DND-41 (cell line): ENCODE data around the gene CMC2.
A peak's percentile ranks its signal among the peaks of the same experiment; 100 is the strongest.

Experiments
- ATAC-seq: fragments of 200-7000 bp; cut with Tn5 transposase; 3 replicates; pipeline ENCODE4 v1.9.1; 2021; ENCODE audit warnings: low read depth; ENCODE audit not compliant: insufficient read depth
- DNase-seq: peaks from one replicate; pipeline ENCODE4 v3.0.0-alpha.2; 2020
- H2AFZ ChIP-seq: 2 replicates; pipeline ENCODE4 v1.6.0; 2012; ENCODE audit warnings: low read depth, low read length
- H3K27ac ChIP-seq: 2 replicates; pipeline ENCODE4 v1.5.1; 2012; ENCODE audit warnings: low read length, inconsistent platforms
- H3K27me3 ChIP-seq: fragments of 200-600 bp; sonication (generic); 2 replicates; pipeline ENCODE4 v1.6.0; 2012; ENCODE audit warnings: low read length, mild to moderate bottlenecking, inconsistent platforms; ENCODE audit not compliant: insufficient read depth, poor library complexity
- H3K36me3 ChIP-seq: 2 replicates; pipeline ENCODE4 v1.5.1; 2012; ENCODE audit warnings: low read length, inconsistent platforms; ENCODE audit not compliant: insufficient read depth
- H3K4me1 ChIP-seq: 2 replicates; pipeline ENCODE4 v1.5.1; 2012; ENCODE audit warnings: mild to moderate bottlenecking, low read length; ENCODE audit not compliant: insufficient read depth
- H3K4me2 ChIP-seq: 2 replicates; pipeline ENCODE4 v1.6.0; 2012; ENCODE audit warnings: mild to moderate bottlenecking, moderate library complexity, low read length, inconsistent platforms; ENCODE audit not compliant: insufficient read depth
- H3K4me3 ChIP-seq, 2 experiments: fragments of 200-600 bp in 1 of 2; shearing (Covaris generic) in 1 of 2; 2 replicates each; pipeline ENCODE4 v1.5.1; 2012 to 2016; ENCODE audit warnings: inconsistent platforms in 2 of 2, low read length in 2 of 2, mild to moderate bottlenecking in 2 of 2, low read depth in 1 of 2, moderate library complexity in 1 of 2
- H3K79me2 ChIP-seq: 2 replicates; pipeline ENCODE4 v1.6.0; 2012; ENCODE audit warnings: low read length, inconsistent platforms; ENCODE audit not compliant: insufficient read depth
- H3K9ac ChIP-seq: 2 replicates; pipeline ENCODE4 v1.6.0; 2012; ENCODE audit warnings: low read depth, mild to moderate bottlenecking, inconsistent platforms, low read length, moderate library complexity
- H3K9me3 ChIP-seq: 2 replicates; pipeline ENCODE4 v1.5.1; 2012; ENCODE audit warnings: low read length, moderate library complexity, mild to moderate bottlenecking, inconsistent platforms; ENCODE audit not compliant: insufficient read depth, severe bottlenecking
- H4K20me1 ChIP-seq: 2 replicates; pipeline ENCODE4 v1.6.0; 2012; ENCODE audit warnings: low read length; ENCODE audit not compliant: insufficient read depth
- EZH2 ChIP-seq: IDR thresholded peaks from 3 replicates; pipeline ENCODE4 v1.6.1; 2012; ENCODE audit warnings: borderline replicate concordance, low read depth, mild to moderate bottlenecking, moderate library complexity, low read length, inconsistent platforms; ENCODE audit not compliant: severe bottlenecking
- TF ChIP-seq, protein P1 (sequence below): IDR thresholded peaks from 2 replicates; pipeline ENCODE4 v1.5.1; 2012; ENCODE audit warnings: borderline replicate concordance, low read length, moderate library complexity, mild to moderate bottlenecking; ENCODE audit not compliant: poor library complexity, severe bottlenecking; ENCODE audit errors: extremely low read depth

The CMC2 gene

GRCh38 chr16:81035975-81036750, 29.5 kb upstream of the CMC2 start:
- peaks cover 26% of the 10 kb centered on the region for H3K4me1 ChIP-seq
- H4K20me1 ChIP-seq = peaks cover 9% of the 10 kb centered on the region; the same call in 1 of the 2 replicates
- peak overlapping the region; percentile 63 for H3K27ac ChIP-seq
- H3K27me3 ChIP-seq = no peaks in the 10 kb centered on the region
- peaks cover 17% of the 10 kb centered on the region for H3K36me3 ChIP-seq
- DNase-seq = peak; percentile 30
- H3K9ac ChIP-seq = peak overlapping the region; percentile 73
- peak overlapping the region; percentile 74 for H3K4me2 ChIP-seq
- peaks cover 34% of the 10 kb centered on the region for H3K79me2 ChIP-seq
- no peak for TF ChIP-seq EZH2
- TF ChIP-seq, protein P1, sequence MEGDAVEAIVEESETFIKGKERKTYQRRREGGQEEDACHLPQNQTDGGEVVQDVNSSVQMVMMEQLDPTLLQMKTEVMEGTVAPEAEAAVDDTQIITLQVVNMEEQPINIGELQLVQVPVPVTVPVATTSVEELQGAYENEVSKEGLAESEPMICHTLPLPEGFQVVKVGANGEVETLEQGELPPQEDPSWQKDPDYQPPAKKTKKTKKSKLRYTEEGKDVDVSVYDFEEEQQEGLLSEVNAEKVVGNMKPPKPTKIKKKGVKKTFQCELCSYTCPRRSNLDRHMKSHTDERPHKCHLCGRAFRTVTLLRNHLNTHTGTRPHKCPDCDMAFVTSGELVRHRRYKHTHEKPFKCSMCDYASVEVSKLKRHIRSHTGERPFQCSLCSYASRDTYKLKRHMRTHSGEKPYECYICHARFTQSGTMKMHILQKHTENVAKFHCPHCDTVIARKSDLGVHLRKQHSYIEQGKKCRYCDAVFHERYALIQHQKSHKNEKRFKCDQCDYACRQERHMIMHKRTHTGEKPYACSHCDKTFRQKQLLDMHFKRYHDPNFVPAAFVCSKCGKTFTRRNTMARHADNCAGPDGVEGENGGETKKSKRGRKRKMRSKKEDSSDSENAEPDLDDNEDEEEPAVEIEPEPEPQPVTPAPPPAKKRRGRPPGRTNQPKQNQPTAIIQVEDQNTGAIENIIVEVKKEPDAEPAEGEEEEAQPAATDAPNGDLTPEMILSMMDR = no peak
- H2AFZ ChIP-seq = peak overlapping the region; percentile 87
- peak; percentile 43 for ATAC-seq
- no peaks in the 10 kb centered on the region for H3K9me3 ChIP-seq
- peak overlapping the region; percentile 33 to 62; a peak in 3 of 4 replicates for H3K4me3 ChIP-seq

- Histone ChIP-seq H3K4me2 (peak within 1 kb of the TSS; percentile 74), H3K36me3 (peaks cover 14% of the 10 kb centered on the region), H3K27ac (peak within 1 kb of the TSS; percentile 63), H3K9me3 (no peaks in the 10 kb centered on the region), H4K20me1 (peaks cover 9% of the 10 kb centered on the region; the same call in 1 of the 2 replicates), H2AFZ (peak within 1 kb of the TSS; percentile 87), H3K9ac (peak within 1 kb of the TSS; percentile 73), H3K79me2 (peaks cover 34% of the 10 kb centered on the region), H3K27me3 (no peaks in the 10 kb centered on the region), H3K4me3 (peak within 1 kb of the TSS; percentile 33 to 62; a peak in 3 of 4 replicates), H3K4me1 (peaks cover 26% of the 10 kb centered on the region)
- TF ChIP-seq EZH2 = no peak
- TF ChIP-seq, protein P1 = peak; percentile 98
- DNase-seq (peak; percentile 84), ATAC-seq (peak; percentile 95)
Observed at GRCh38 chr16:81035398-81035974, 28.8 kb upstream of the CMC2 start, which contains the start of gene ATMIN. Gene ATMIN (plus strand): TSS chr16:81035842. CDS start chr16:81035871, 29 bp downstream.

GRCh38 chr16:81029930-81030604, 23.4 kb upstream of the CMC2 start:
- ATAC-seq = no peak
- Histone ChIP-seq H3K4me2 (no peak overlapping the region), H3K36me3 (peaks cover 52% of the 10 kb centered on the region), H3K9ac (no peak overlapping the region), H3K79me2 (no peaks in the 10 kb centered on the region), H3K27ac (no peak overlapping the region), H3K4me3 (no peak overlapping the region), H2AFZ (no peak overlapping the region), H3K4me1 (no peaks in the 10 kb centered on the region), H4K20me1 (no peaks in the 10 kb centered on the region), H3K27me3 (no peaks in the 10 kb centered on the region), H3K9me3 (no peaks in the 10 kb centered on the region)
- no peak for TF ChIP-seq EZH2
- TF ChIP-seq, protein P1 = no peak
- no peak for DNase-seq
